Upper lobe of right lung (tissue), 1 donor: Measurements from ENCODE around the gene CCSER1. TPM values are rescaled to one million over a fixed set of nuclear protein-coding genes. Genes with fewer than 3 reads are reported as not detected.

Experiments
- ATAC-seq: fragments of 200-7000 bp; cut with Tn5 transposase; one replicate; pipeline ENCODE4 v1.9.1; 2020; ENCODE audit warnings: mild to moderate bottlenecking, moderate library complexity
- DNase-seq: peaks from one replicate; pipeline ENCODE4 v3.0.0-alpha.2; 2020
- H3K27ac ChIP-seq: fragments of 200-600 bp; one replicate; pipeline ENCODE4 v1.8.0; 2022
- H3K27me3 ChIP-seq: fragments of 200-600 bp; one replicate; pipeline ENCODE4 v1.8.0; 2022; ENCODE audit warnings: mild to moderate bottlenecking
- H3K36me3 ChIP-seq: fragments of 200-600 bp; one replicate; pipeline ENCODE4 v1.8.0; 2022
- H3K4me1 ChIP-seq: fragments of 200-600 bp; one replicate; pipeline ENCODE4 v1.8.0; 2022
- H3K4me3 ChIP-seq: fragments of 200-600 bp; one replicate; pipeline ENCODE4 v1.8.0; 2022; ENCODE audit warnings: mild to moderate bottlenecking
- H3K9me3 ChIP-seq: fragments of 200-600 bp; one replicate; pipeline ENCODE4 v1.8.0; 2022
- CTCF ChIP-seq: fragments of 200-600 bp; IDR thresholded peaks from one replicate; pipeline ENCODE4 v1.8.0; 2022; ENCODE audit warnings: antibody characterized with exemption
- intact Hi-C: fragments of 100-400 bp; cut with DNase I; formaldehyde crosslinking; loops from one replicate; pipeline ENCODE4 v1.11.0; 2022
- total RNA-seq: library from RNA; stranded (reverse); fragmentation: NEBNext Ultra II Directional; extraction: Animal tissue kit (Norgen Biotek cat#: 25700); gene quantifications from one replicate; pipeline ENCODE4 v1.2.1, GENCODE V29; 2021
- donor health status: DM: no; HTN: yes; CAD: no; lungs with severe emphysema.

Gene CCSER1
- total RNA-seq, 1 donor from 2014 or later: 7.4 TPM

- no peaks in the 10 kb centered on the region for H3K9me3 ChIP-seq
- H3K36me3 ChIP-seq: no peaks in the 10 kb centered on the region
- ATAC-seq: no peak
- no peak for DNase-seq
- H3K4me1 ChIP-seq: no peaks in the 10 kb centered on the region
- H3K4me3 ChIP-seq: no peak overlapping the region
- TF ChIP-seq CTCF: no peak
- no peak overlapping the region for H3K27ac ChIP-seq
- H3K27me3 ChIP-seq: no peaks in the 10 kb centered on the region
- intact Hi-C loops: no loop called here
Measured at GRCh38 chr4:90950385-90950841, 823.2 kb downstream of the CCSER1 start.

- Histone ChIP-seq H3K36me3 (no peaks in the 10 kb centered on the region), H3K27ac (no peak overlapping the region), H3K4me1 (no peaks in the 10 kb centered on the region), H3K9me3 (no peaks in the 10 kb centered on the region), H3K27me3 (no peaks in the 10 kb centered on the region), H3K4me3 (no peak overlapping the region)
- DNase-seq (no peak), ATAC-seq (peak; percentile 65)
- intact Hi-C loops: no loop called here
- TF ChIP-seq CTCF: no peak
Measured at GRCh38 chr4:90951037-90951436, 823.8 kb downstream of the CCSER1 start.

- intact Hi-C loops: no loop called here
- DNase-seq: no peak
- no peak for ATAC-seq
- Histone ChIP-seq H3K27ac (no peak overlapping the region), H3K4me3 (no peak overlapping the region), H3K27me3 (no peaks in the 10 kb centered on the region), H3K4me1 (no peaks in the 10 kb centered on the region), H3K36me3 (no peaks in the 10 kb centered on the region), H3K9me3 (no peaks in the 10 kb centered on the region)
- TF ChIP-seq CTCF: no peak
Measured at GRCh38 chr4:90958256-90958895, 831.2 kb downstream of the CCSER1 start.

GRCh38 chr4:90960433-90960832, 833.2 kb downstream of the CCSER1 start:
- intact Hi-C loops: no loop called here
- ATAC-seq (no peak), DNase-seq (no peak)
- H3K36me3 ChIP-seq: no peaks in the 10 kb centered on the region
- H3K27me3 ChIP-seq: no peaks in the 10 kb centered on the region
- H3K27ac ChIP-seq: no peak overlapping the region
- no peaks in the 10 kb centered on the region for H3K4me1 ChIP-seq
- H3K4me3 ChIP-seq: no peak overlapping the region
- no peaks in the 10 kb centered on the region for H3K9me3 ChIP-seq
- no peak for TF ChIP-seq CTCF

- H3K4me1 ChIP-seq: no peaks in the 10 kb centered on the region
- DNase-seq (no peak), ATAC-seq (no peak)
- no peak overlapping the region for H3K4me3 ChIP-seq
- H3K27me3 ChIP-seq: no peaks in the 10 kb centered on the region
- no peaks in the 10 kb centered on the region for H3K36me3 ChIP-seq
- intact Hi-C loops: no loop called here
- no peak overlapping the region for H3K27ac ChIP-seq
- no peak for TF ChIP-seq CTCF
- no peaks in the 10 kb centered on the region for H3K9me3 ChIP-seq
Measured at GRCh38 chr4:90960840-90961239, 833.6 kb downstream of the CCSER1 start.

- ATAC-seq: no peak
- intact Hi-C loops: no loop called here
- no peak for TF ChIP-seq CTCF
- Histone ChIP-seq H3K9me3 (no peaks in the 10 kb centered on the region), H3K4me1 (no peaks in the 10 kb centered on the region), H3K27ac (no peak overlapping the region), H3K4me3 (no peak overlapping the region), H3K36me3 (no peaks in the 10 kb centered on the region), H3K27me3 (no peaks in the 10 kb centered on the region)
- DNase-seq: no peak
Measured at GRCh38 chr4:90970021-90970420, 842.8 kb downstream of the CCSER1 start.
